Measurements from ENCODE around the gene ZNF423.

DNA sequence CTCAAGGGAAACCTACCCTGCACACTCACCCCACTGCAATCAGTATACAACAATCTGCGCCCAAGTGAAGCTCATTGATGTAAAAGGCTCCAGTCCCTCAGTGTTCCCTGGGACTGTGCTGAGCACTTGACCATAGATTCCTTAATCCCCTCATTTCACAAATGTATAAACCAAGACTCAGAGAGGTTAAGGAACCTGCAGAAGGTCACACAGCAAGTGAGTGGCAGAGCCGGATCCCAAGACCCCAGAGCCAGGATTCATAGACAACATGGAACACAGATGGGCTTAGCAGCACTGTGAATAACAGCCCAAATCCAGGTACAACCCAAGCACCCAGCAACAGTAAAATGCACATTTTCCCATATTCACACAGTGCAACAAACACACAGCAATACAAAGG lies 256.6 kb downstream of the ZNF423 start:
- TF ChIP-seq CTCF (conservative IDR thresholded peaks at IDR 0.05; ENCODE audit: low read depth, low read length) (no peak), EZH2 (IDR thresholded peaks at IDR 0.05; ENCODE audit: borderline replicate concordance, low read depth, low read length, poor library complexity, severe bottlenecking) (no peak)
